ENCODE measurements around the gene ADAMTSL3. TPM values are rescaled to one million over a fixed set of nuclear protein-coding genes. Genes with fewer than 3 reads are reported as not detected.

ADAMTSL3 gene
- total RNA-seq, 1 experiment from 2014 or later, result 2.6 TPM

GRCh38 chr15:83809345-83809744, 155.4 kb downstream of the ADAMTSL3 start:
- H3K36me3 ChIP-seq, result no peaks in the 10 kb centered on the region

GRCh38 chr15:83810110-83810509, 156.2 kb downstream of the ADAMTSL3 start:
- DNase-seq (ENCODE audit: low read depth in 1 of 2, low spot score in 2 of 2), result no peak
- no peaks in the 10 kb centered on the region for H3K27me3 ChIP-seq (replicated peaks)
- H3K9me3 ChIP-seq (replicated peaks), result no peaks in the 10 kb centered on the region
- no peaks in the 10 kb centered on the region for H3K4me1 ChIP-seq (replicated peaks)
- H3K36me3 ChIP-seq, result no peaks in the 10 kb centered on the region
- H3K27ac ChIP-seq, result no peak overlapping the region
- no peak overlapping the region for H3K4me3 ChIP-seq

More at GRCh38 chr15:83809345-83809744, 155.4 kb downstream of the ADAMTSL3 start:
- Histone ChIP-seq H3K27ac (no peak overlapping the region), H3K4me1 (replicated peaks) (no peaks in the 10 kb centered on the region), H3K9me3 (replicated peaks) (no peaks in the 10 kb centered on the region), H3K4me3 (no peak overlapping the region), H3K27me3 (replicated peaks) (no peaks in the 10 kb centered on the region)
- no peak for DNase-seq (ENCODE audit: low read depth in 1 of 2, low spot score in 2 of 2)

- no peaks in the 10 kb centered on the region for H3K9me3 ChIP-seq (replicated peaks)
- H3K4me3 ChIP-seq, result no peak overlapping the region
- no peaks in the 10 kb centered on the region for H3K36me3 ChIP-seq
- H3K27ac ChIP-seq, result no peak overlapping the region
- no peaks in the 10 kb centered on the region for H3K27me3 ChIP-seq (replicated peaks)
- DNase-seq (ENCODE audit: low read depth in 1 of 2, low spot score in 2 of 2), result no peak
- H3K4me1 ChIP-seq (replicated peaks), result no peaks in the 10 kb centered on the region
These were observed 159.8 kb downstream of the ADAMTSL3 start for GRCh38 chr15:83813682-83814081.

- Histone ChIP-seq H3K9me3 (replicated peaks) (no peaks in the 10 kb centered on the region), H3K4me1 (replicated peaks) (no peaks in the 10 kb centered on the region), H3K27me3 (replicated peaks) (no peaks in the 10 kb centered on the region), H3K27ac (no peak overlapping the region), H3K4me3 (no peak overlapping the region), H3K36me3 (no peaks in the 10 kb centered on the region)
- no peak for DNase-seq (ENCODE audit: low read depth in 1 of 2, low spot score in 2 of 2)
These were observed 161.6 kb downstream of the ADAMTSL3 start for GRCh38 chr15:83815506-83815905.

- no peaks in the 10 kb centered on the region for H3K9me3 ChIP-seq (replicated peaks)
- H3K4me3 ChIP-seq, result no peak overlapping the region
- H3K27ac ChIP-seq, result no peak overlapping the region
- no peaks in the 10 kb centered on the region for H3K36me3 ChIP-seq
- H3K4me1 ChIP-seq (replicated peaks), result no peaks in the 10 kb centered on the region
- no peaks in the 10 kb centered on the region for H3K27me3 ChIP-seq (replicated peaks)
- no peak for DNase-seq (ENCODE audit: low read depth in 1 of 2, low spot score in 2 of 2)
These were observed 162.4 kb downstream of the ADAMTSL3 start for GRCh38 chr15:83816124-83816883.

GRCh38 chr15:83818591-83818990, 164.7 kb downstream of the ADAMTSL3 start:
- Histone ChIP-seq H3K9me3 (replicated peaks) (no peaks in the 10 kb centered on the region), H3K27me3 (replicated peaks) (no peaks in the 10 kb centered on the region), H3K4me3 (no peak overlapping the region), H3K27ac (no peak overlapping the region), H3K36me3 (no peaks in the 10 kb centered on the region), H3K4me1 (replicated peaks) (no peaks in the 10 kb centered on the region)
- no peak for DNase-seq (ENCODE audit: low read depth in 1 of 2, low spot score in 2 of 2)

- Histone ChIP-seq H3K4me1 (replicated peaks) (no peaks in the 10 kb centered on the region), H3K27me3 (replicated peaks) (no peaks in the 10 kb centered on the region), H3K9me3 (replicated peaks) (no peaks in the 10 kb centered on the region), H3K27ac (no peak overlapping the region), H3K4me3 (no peak overlapping the region), H3K36me3 (no peaks in the 10 kb centered on the region)
- no peak for DNase-seq (ENCODE audit: low read depth in 1 of 2, low spot score in 2 of 2)
These were observed 176.5 kb downstream of the ADAMTSL3 start for GRCh38 chr15:83830381-83830780.

GRCh38 chr15:83833569-83833968, 179.6 kb downstream of the ADAMTSL3 start:
- no peak for DNase-seq (ENCODE audit: low read depth in 1 of 2, low spot score in 2 of 2)
- Histone ChIP-seq H3K27ac (no peak overlapping the region), H3K4me3 (no peak overlapping the region), H3K9me3 (replicated peaks) (no peaks in the 10 kb centered on the region), H3K27me3 (replicated peaks) (no peaks in the 10 kb centered on the region), H3K4me1 (replicated peaks) (no peaks in the 10 kb centered on the region), H3K36me3 (no peaks in the 10 kb centered on the region)

GRCh38 chr15:83835479-83835878, 181.6 kb downstream of the ADAMTSL3 start:
- H3K9me3 ChIP-seq (replicated peaks), result no peaks in the 10 kb centered on the region
- no peaks in the 10 kb centered on the region for H3K4me1 ChIP-seq (replicated peaks)
- no peak for DNase-seq (ENCODE audit: low read depth in 1 of 2, low spot score in 2 of 2)
- H3K27me3 ChIP-seq (replicated peaks), result no peaks in the 10 kb centered on the region
- no peaks in the 10 kb centered on the region for H3K36me3 ChIP-seq
- H3K27ac ChIP-seq, result no peak overlapping the region
- no peak overlapping the region for H3K4me3 ChIP-seq

- H3K27ac ChIP-seq, result no peak overlapping the region
- H3K4me1 ChIP-seq (replicated peaks), result no peaks in the 10 kb centered on the region
- no peaks in the 10 kb centered on the region for H3K36me3 ChIP-seq
- H3K4me3 ChIP-seq, result no peak overlapping the region
- DNase-seq (ENCODE audit: low read depth in 1 of 2, low spot score in 2 of 2), result no peak
- no peaks in the 10 kb centered on the region for H3K9me3 ChIP-seq (replicated peaks)
- H3K27me3 ChIP-seq (replicated peaks), result no peaks in the 10 kb centered on the region
These were observed 184.1 kb downstream of the ADAMTSL3 start for GRCh38 chr15:83837945-83838571.

- no peaks in the 10 kb centered on the region for H3K9me3 ChIP-seq (replicated peaks)
- H3K27me3 ChIP-seq (replicated peaks), result no peaks in the 10 kb centered on the region
- no peaks in the 10 kb centered on the region for H3K4me1 ChIP-seq (replicated peaks)
- DNase-seq (ENCODE audit: low read depth in 1 of 2, low spot score in 2 of 2), result no peak
- no peak overlapping the region for H3K27ac ChIP-seq
- H3K36me3 ChIP-seq, result no peaks in the 10 kb centered on the region
- H3K4me3 ChIP-seq, result no peak overlapping the region
These were observed 184.8 kb downstream of the ADAMTSL3 start for GRCh38 chr15:83838763-83839162.

GRCh38 chr15:83842281-83842680, 188.4 kb downstream of the ADAMTSL3 start:
- DNase-seq (ENCODE audit: low read depth in 1 of 2, low spot score in 2 of 2), result no peak
- no peak overlapping the region for H3K4me3 ChIP-seq
- H3K27ac ChIP-seq, result no peak overlapping the region
- H3K27me3 ChIP-seq (replicated peaks), result no peaks in the 10 kb centered on the region
- H3K36me3 ChIP-seq, result no peaks in the 10 kb centered on the region
- H3K9me3 ChIP-seq (replicated peaks), result no peaks in the 10 kb centered on the region
- H3K4me1 ChIP-seq (replicated peaks), result no peaks in the 10 kb centered on the region

- DNase-seq (ENCODE audit: low read depth in 1 of 2, low spot score in 2 of 2), result no peak
- Histone ChIP-seq H3K4me1 (replicated peaks) (no peaks in the 10 kb centered on the region), H3K4me3 (no peak overlapping the region), H3K27ac (no peak overlapping the region), H3K9me3 (replicated peaks) (no peaks in the 10 kb centered on the region), H3K27me3 (replicated peaks) (no peaks in the 10 kb centered on the region), H3K36me3 (no peaks in the 10 kb centered on the region)
These were observed 189.5 kb downstream of the ADAMTSL3 start for GRCh38 chr15:83843471-83843871.

- no peak for DNase-seq (ENCODE audit: low read depth in 1 of 2, low spot score in 2 of 2)
- H3K4me1 ChIP-seq (replicated peaks), result no peaks in the 10 kb centered on the region
These were observed 190.8 kb downstream of the ADAMTSL3 start for GRCh38 chr15:83844742-83845141.

More at GRCh38 chr15:83844742-83845141, 190.8 kb downstream of the ADAMTSL3 start:
- no peaks in the 10 kb centered on the region for H3K36me3 ChIP-seq
- no peaks in the 10 kb centered on the region for H3K27me3 ChIP-seq (replicated peaks)
- H3K4me3 ChIP-seq, result no peak overlapping the region
- H3K27ac ChIP-seq, result no peak overlapping the region
- no peaks in the 10 kb centered on the region for H3K9me3 ChIP-seq (replicated peaks)

All from SJSA1 (cell line).